Measurements from ENCODE around the gene EPHA10. TPM values are rescaled to one million over a fixed set of nuclear protein-coding genes. Genes with fewer than 3 reads are reported as not detected.

The EPHA10 gene
- polyA plus RNA-seq, 1 experiment, result not detected

- Histone ChIP-seq H3K9me3 (ENCODE audit: control insufficient read depth, insufficient read depth, low read length) (no peaks in the 10 kb centered on the region), H3K27me3 (ENCODE audit: control insufficient read depth, insufficient read depth, low read length) (no peaks in the 10 kb centered on the region), H3K4me3 (ENCODE audit: low read depth, low read length) (no peak overlapping the region), H3K27ac (ENCODE audit: low read depth, low read length) (no peak overlapping the region)
- ChIA-PET CTCF (no interaction called here), POLR2A (no interaction called here)
- no peak for DNase-seq (ENCODE audit: low read depth, low spot score)
- no peak for TF ChIP-seq CTCF (IDR thresholded peaks at IDR 0.05; ENCODE audit: low read depth, low read length)
Measured at GRCh38 chr1:37703061-37703460, 61.9 kb downstream of the EPHA10 start.

DNA sequence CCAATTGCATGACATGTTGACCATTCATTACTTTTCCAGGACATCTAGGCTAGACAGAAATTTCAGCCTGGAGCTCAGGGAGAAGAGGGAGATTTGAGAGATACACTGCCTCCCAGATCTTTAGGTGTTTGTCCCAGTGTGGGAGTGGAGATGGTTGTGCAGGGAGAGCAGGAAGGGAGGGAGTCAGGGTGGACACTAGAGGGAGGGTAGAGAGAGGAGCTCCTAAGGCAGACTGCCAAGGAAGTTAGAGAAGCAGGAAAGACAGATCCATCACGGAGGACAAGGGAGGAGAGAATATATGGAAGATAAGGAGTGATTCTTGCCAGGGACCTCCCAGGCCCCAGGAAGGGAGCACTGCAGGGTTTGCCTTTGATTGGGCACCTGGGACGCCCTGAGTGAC is 63.9 kb downstream of the EPHA10 start:
- H3K4me3 ChIP-seq (ENCODE audit: low read depth, low read length), result no peak overlapping the region
- H3K27ac ChIP-seq (ENCODE audit: low read depth, low read length), result no peak overlapping the region
- H3K27me3 ChIP-seq (ENCODE audit: control insufficient read depth, insufficient read depth, low read length), result no peaks in the 10 kb centered on the region
- CTCF ChIA-PET, result interaction anchor here (0.6 kb wide), 1 partner anchor 9 kb away, joined by 3 read pairs; no protein-coding TSS in a partner anchor
- POLR2A ChIA-PET, result interaction anchor here (0.8 kb wide), 1 partner anchor 11 kb away, joined by 5 read pairs; a partner anchor contains a TSS
- no peak for DNase-seq (ENCODE audit: low read depth, low spot score)
- no peak for TF ChIP-seq CTCF (IDR thresholded peaks at IDR 0.05; ENCODE audit: low read depth, low read length)
- H3K9me3 ChIP-seq (ENCODE audit: control insufficient read depth, insufficient read depth, low read length), result no peaks in the 10 kb centered on the region

DNA sequence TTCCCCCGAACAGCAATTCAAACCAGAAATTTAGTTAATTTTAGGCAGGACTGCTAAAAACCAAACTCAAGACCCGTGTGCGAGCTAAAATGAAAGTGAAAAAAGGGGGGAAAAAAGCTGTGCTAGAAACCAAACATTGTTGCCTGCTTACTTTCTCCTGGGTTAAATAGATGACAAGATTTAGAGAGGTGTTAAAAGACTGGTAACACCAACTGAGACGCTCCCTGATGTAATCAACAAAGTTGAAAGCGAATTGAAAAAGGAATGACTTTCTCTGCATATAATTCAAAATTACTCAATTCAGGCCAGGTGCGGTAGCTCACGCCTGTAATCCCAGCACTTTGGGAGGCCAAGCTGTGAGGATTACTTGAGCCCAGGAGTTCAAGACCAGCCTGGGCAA is 65.8 kb downstream of the EPHA10 start:
- ChIA-PET POLR2A (no interaction called here), CTCF (interaction anchor here (0.9 to 1.0 kb wide), 2 partner anchors 161 to 212 kb away, joined by 3 to 5 read pairs; no protein-coding TSS in a partner anchor)
- Histone ChIP-seq H3K27me3 (ENCODE audit: control insufficient read depth, insufficient read depth, low read length) (no peaks in the 10 kb centered on the region), H3K27ac (ENCODE audit: low read depth, low read length) (no peak overlapping the region), H3K4me3 (ENCODE audit: low read depth, low read length) (no peak overlapping the region), H3K9me3 (ENCODE audit: control insufficient read depth, insufficient read depth, low read length) (no peaks in the 10 kb centered on the region)
- TF ChIP-seq CTCF (IDR thresholded peaks at IDR 0.05; ENCODE audit: low read depth, low read length), result no peak
- DNase-seq (ENCODE audit: low read depth, low spot score), result no peak

GRCh38 chr1:37697737-37698136 is 67.2 kb downstream of the EPHA10 start:
- no peak for DNase-seq (ENCODE audit: low read depth, low spot score)
- Histone ChIP-seq H3K9me3 (ENCODE audit: control insufficient read depth, insufficient read depth, low read length) (no peaks in the 10 kb centered on the region), H3K27me3 (ENCODE audit: control insufficient read depth, insufficient read depth, low read length) (no peaks in the 10 kb centered on the region), H3K27ac (ENCODE audit: low read depth, low read length) (no peak overlapping the region), H3K4me3 (ENCODE audit: low read depth, low read length) (no peak overlapping the region)
- ChIA-PET CTCF (no interaction called here), POLR2A (no interaction called here)
- TF ChIP-seq CTCF (IDR thresholded peaks at IDR 0.05; ENCODE audit: low read depth, low read length), result no peak

- CTCF ChIA-PET, result interaction anchor here (1.2 to 3.7 kb wide), 3 partner anchors 11 to 163 kb away, joined by 3 to 17 read pairs (median 4); no protein-coding TSS in a partner anchor
- TF ChIP-seq CTCF (IDR thresholded peaks at IDR 0.05; ENCODE audit: low read depth, low read length), result no peak
- no peak for DNase-seq (ENCODE audit: low read depth, low spot score)
Measured at GRCh38 chr1:37697090-37697489, 67.8 kb downstream of the EPHA10 start.

More at GRCh38 chr1:37697090-37697489, 67.8 kb downstream of the EPHA10 start:
- Histone ChIP-seq H3K27me3 (ENCODE audit: control insufficient read depth, insufficient read depth, low read length) (no peaks in the 10 kb centered on the region), H3K27ac (ENCODE audit: low read depth, low read length) (no peak overlapping the region), H3K9me3 (ENCODE audit: control insufficient read depth, insufficient read depth, low read length) (no peaks in the 10 kb centered on the region), H3K4me3 (ENCODE audit: low read depth, low read length) (no peak overlapping the region)
- POLR2A ChIA-PET, result no interaction called here
